GM18502 (cell line): ENCODE data around the gene RIPK1.
"Not testable (repeated sequence)": the region's sequence is repeated elsewhere in the genome, so short reads cannot be mapped to it uniquely, and the experiment has no call there.

Experiments used
- ATAC-seq: cut with Tn5 transposase; IDR thresholded peaks from one replicate; pipeline ENCODE4 v1.9.1; 2021; ENCODE audit warnings: mild to moderate bottlenecking; ENCODE audit not compliant: unreplicated experiment, poor library complexity

The RIPK1 gene

DNA sequence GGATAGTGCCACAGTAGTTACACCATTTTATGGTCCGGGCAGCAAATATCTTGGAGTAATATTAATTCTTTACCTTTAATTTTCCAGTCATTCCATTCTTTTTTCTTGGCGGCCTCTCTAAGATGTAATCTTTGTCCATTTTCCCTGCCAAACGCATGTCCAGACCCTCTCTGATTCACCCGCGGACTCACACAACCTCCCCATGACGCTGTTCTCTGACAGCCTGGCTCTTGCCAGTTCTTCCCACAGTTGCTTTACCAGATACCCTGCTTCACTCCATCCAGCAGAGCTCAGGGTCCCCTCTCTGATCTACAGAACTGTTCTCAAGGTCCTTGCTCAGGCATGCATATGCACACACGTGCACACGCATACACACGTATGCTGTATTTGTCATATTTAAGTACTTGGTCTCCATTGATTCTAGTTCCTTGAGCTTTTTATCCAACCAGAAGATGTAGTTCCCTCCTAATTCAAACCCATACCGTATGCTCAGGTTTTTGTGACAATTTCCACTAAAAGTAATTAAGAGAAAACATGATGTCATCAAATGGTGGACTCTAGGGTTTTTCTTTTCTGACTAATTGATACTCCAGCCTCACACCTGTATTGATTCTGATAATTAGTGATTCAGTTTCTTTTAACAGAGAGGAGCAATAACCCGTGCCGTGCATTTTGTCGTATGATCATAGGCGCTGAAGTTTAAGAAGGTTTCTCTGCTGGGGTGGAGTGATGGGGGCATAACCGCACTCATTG, 60.2 kb downstream of the RIPK1 start:
- no peak for ATAC-seq

DNA sequence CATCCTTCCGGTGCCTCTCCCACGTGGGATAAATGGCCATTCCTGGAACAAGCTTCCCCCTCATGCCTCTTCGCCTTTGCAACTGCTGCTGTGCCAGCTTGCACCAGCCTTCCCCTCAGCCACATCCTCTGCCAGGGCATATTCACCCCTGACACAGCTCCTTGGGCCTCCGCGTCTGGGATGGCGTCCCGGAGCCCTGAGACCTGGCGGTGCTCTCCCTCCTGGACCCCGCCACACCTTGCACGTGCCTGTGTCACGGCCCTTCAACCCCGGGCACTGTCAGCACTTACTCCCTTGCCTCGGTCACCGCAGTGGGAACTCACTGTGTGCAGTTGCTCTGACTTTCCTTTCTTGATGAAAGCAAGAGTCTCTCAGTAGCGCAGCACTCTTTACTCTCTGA, 63.4 kb downstream of the RIPK1 start:
- ATAC-seq, result no peak

DNA sequence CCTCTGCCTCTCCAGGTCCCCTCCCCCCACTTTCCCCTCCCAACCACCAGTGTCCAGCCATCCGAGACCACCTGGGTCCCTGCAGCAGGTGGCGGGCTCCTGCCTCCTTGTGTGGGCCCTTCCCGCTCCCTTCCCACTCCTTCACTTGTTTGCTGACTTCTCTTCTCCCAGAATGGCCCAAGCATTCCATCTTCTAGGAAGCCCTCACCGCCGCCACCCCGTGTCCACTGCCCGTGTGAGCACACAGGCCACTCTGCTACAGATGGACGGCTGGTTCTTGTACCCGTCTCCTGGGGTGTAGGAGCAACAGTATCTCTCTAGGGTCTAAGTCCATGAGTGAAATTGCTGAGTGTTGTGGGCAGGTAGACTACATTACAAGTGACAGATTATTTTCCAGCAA, 65.2 kb downstream of the RIPK1 start:
- ATAC-seq, result no peak

- ATAC-seq, result no peak
Observed at GRCh38 chr6:3135668-3136291, 67.5 kb downstream of the RIPK1 start.

GRCh38 chr6:3136292-3137011, 68.2 kb downstream of the RIPK1 start:
- no peak for ATAC-seq

GRCh38 chr6:3137057-3137777, 68.9 kb downstream of the RIPK1 start:
- ATAC-seq, result no peak

DNA sequence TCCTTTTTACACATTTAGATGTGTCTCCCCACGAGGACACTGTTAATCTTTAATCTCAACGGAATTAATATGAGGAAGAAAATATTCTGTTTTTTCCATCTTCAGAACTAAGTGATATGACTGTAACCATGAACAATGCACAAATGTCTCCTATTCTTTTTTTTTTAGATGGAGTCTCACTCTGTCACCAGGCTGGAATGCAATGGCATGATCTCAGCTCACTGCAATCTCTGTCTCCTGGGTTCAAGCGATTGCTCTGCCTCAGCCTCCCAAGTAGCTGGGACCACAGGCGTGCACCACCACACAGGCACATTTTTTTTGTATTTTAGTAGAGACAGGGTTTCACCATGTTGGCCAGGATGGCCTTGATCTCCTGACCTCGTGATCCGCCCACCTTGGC, 69.6 kb downstream of the RIPK1 start:
- not testable (repeated sequence) for ATAC-seq

- no peak for ATAC-seq
Observed at GRCh38 chr6:3138341-3138740, 70.0 kb downstream of the RIPK1 start.

- ATAC-seq, result no peak
Observed at GRCh38 chr6:3139090-3139903, 71.0 kb downstream of the RIPK1 start.

- ATAC-seq, result no peak
Observed at GRCh38 chr6:3140201-3140600, 71.9 kb downstream of the RIPK1 start.

DNA sequence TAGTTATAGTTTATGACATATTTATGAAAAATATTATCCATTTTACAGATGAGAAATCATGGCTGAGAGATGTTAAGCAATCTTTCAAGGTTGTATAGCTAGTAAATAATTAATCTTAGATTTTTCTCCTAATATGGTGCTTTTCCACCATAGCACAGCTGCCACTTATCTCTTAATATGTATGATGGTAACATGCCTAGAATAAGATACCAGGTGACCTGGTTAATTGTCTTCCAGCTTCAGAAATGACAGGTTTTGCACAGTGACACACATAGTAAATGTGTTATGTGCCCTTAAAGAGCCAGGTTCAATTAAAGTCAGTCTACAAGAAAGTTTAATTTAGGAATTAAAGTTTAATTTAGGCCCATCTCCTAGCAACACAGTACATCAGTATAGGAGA, 74.2 kb downstream of the RIPK1 start:
- ATAC-seq, result no peak

GRCh38 chr6:3143158-3143557, 74.9 kb downstream of the RIPK1 start:
- no peak for ATAC-seq

GRCh38 chr6:3144571-3144970, 76.3 kb downstream of the RIPK1 start:
- ATAC-seq, result no peak

GRCh38 chr6:3147914-3148757, 79.8 kb downstream of the RIPK1 start:
- no peak for ATAC-seq

DNA sequence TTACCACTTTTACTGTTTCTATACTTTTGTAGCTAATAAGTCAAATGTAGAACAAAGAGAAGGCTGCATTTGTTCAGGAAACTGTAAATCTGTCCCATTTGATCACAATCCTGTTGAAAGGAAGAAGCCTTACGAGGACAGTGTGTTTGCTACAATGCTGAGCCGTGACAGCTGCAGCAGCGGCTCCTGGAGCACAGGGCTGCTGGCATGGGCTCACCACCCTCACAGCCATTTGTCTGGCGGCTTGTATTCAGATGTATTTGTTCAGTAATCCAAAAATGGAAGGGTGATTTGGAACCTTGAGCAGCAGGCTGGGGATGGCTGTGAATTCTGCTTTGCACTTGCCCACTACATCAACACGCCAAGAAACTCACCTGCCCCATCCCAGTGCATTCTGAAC, 83.4 kb downstream of the RIPK1 start:
- no peak for ATAC-seq

- ATAC-seq, result no peak
Observed at GRCh38 chr6:3152689-3153088, 84.4 kb downstream of the RIPK1 start.

DNA sequence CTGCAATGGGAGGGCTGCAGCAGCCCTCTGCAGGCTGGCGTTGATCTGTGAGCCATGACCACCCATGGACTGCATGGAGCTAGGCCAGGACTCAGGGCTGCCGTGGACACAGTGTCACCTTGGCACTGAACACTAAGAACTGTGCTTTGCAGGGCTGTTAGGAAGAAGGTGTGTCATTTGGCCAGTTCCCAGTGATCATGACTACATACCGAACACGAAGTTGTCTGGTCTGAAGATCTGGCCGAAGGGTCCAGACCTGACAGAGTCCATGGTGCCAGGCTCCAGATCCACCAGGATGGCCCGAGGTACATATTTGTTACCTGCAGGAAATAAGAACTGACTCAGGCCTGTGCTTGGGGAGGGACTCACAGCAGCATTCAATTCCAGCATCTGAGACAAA, 87.1 kb downstream of the RIPK1 start:
- ATAC-seq, result not testable (repeated sequence)

GRCh38 chr6:3156184-3157130, 88.2 kb downstream of the RIPK1 start:
- not testable (repeated sequence) for ATAC-seq
